Neural progenitor cell (in vitro differentiated cells): ENCODE measurements around the gene SARM1.

Experiments used
- CTCF ChIP-seq: fragments of 200-600 bp; sonication (generic); IDR thresholded peaks from 2 replicates; pipeline ENCODE4 v1.5.1; 2017; ENCODE audit warnings: antibody characterized with exemption, mild to moderate bottlenecking
- EZH2 ChIP-seq: fragments of 200-600 bp; sonication (generic); IDR thresholded peaks from 2 replicates; pipeline ENCODE4 v1.6.1; 2017; ENCODE audit warnings: antibody characterized with exemption, mild to moderate bottlenecking, moderate library complexity
- EZH2phosphoT487 ChIP-seq: fragments of 200-600 bp; sonication (generic); IDR thresholded peaks from 2 replicates; pipeline ENCODE4 v1.6.1; 2017; ENCODE audit warnings: antibody characterized with exemption

DNA sequence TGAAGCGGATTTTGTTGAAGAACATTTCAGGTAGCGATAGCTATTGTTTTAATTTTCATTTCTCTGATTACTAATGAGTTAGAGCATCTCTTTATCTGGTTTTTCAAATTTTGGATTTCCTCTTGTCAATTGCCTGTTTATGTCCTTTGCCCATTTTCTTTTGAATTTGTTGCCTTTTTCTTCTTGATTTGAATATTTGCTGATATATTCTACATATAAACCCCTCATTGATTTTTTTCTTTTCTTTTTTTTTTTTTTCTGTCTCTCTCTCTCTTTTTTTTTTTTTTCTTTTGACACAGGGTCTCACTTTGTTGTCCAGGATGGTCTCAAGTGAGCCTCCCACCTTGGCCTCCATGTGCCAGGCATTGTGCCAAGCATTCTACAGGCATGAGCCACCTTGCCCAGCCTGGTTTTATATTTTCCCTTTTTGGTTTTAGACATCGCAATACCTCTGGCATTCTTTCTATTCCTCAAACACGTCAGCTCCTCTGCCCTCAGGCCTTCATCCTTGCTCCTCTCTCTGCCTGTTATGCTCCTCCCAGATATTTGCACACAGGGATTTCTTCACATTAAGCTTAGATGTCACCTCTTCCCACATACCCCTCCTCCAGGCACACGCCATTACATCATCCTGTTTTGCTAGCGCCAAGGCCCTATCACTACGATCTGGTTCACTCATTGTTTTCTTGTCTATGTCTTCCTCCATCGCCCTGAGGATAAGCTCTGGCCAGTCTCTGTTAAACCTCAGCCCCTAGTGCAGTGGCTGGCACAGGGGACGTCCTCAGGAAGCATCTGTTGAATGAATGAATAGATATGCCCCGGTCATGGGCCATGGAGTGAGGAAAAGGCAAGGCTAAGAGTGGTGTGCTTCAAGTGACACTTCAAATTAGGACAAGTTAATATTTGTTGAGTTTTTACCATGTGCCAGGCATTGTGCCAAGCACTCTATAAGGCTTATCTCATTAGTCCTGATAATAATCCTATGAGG is 8.6 kb downstream of the SARM1 start:
- TF ChIP-seq CTCF = no peak
- no peak for TF ChIP-seq EZH2
- no peak for TF ChIP-seq EZH2phosphoT487
